Stimulated activated effector memory CD8-positive, alpha-beta T cell treated with anti-CD3 and anti-CD28 coated beads, Interleukin-12 subunit alpha, Interleukin-12 subunit beta, amount 100 ng/mL, for 72 hours (primary cell): Measurements from ENCODE around the gene CALCR.
"Not testable (repeated sequence)": the region's sequence is repeated elsewhere in the genome, so short reads cannot be mapped to it uniquely, and the experiment has no call there.

ENCODE experiments used
- ATAC-seq: fragments of 150-1000 bp; cut with Tn5 transposase; 2 replicates; pipeline ENCODE4 v1.10.0; 2021
- DNase-seq, 2 donors: peaks; one replicate each; pipeline ENCODE4 v3.0.0; 2021 to 2022; ENCODE audit warnings: low spot score in 2 of 2
- H3K27ac Mint-ChIP-seq: one replicate; pipeline ENCODE4 v1.8.0; 2022; ENCODE audit warnings: mild to moderate bottlenecking, mixed read lengths
- H3K36me3 Mint-ChIP-seq: one replicate; pipeline ENCODE4 v1.8.0; 2022; ENCODE audit warnings: mild to moderate bottlenecking, mixed read lengths
- H3K4me1 Mint-ChIP-seq: one replicate; pipeline ENCODE4 v1.8.0; 2022; ENCODE audit warnings: mixed read lengths
- H3K4me3 Mint-ChIP-seq: one replicate; pipeline ENCODE4 v1.8.0; 2022; ENCODE audit warnings: mild to moderate bottlenecking, mixed read lengths
- H3K9me3 Mint-ChIP-seq: one replicate; pipeline ENCODE4 v1.8.0; 2022; ENCODE audit warnings: mixed read lengths

Gene CALCR

GRCh38 chr7:93535616-93536015, 38.9 kb downstream of the CALCR start:
- Mint-ChIP-seq H3K4me3 (no peak overlapping the region), H3K36me3 (no peaks in the 10 kb centered on the region), H3K9me3 (no peaks in the 10 kb centered on the region), H3K27ac (no peak overlapping the region), H3K4me1 (no peaks in the 10 kb centered on the region)
- ATAC-seq (no peak), DNase-seq (no peak)

GRCh38 chr7:93530701-93531100, 43.8 kb downstream of the CALCR start:
- ATAC-seq (no peak), DNase-seq (no peak)
- Mint-ChIP-seq H3K27ac (no peak overlapping the region), H3K36me3 (no peaks in the 10 kb centered on the region), H3K4me1 (no peaks in the 10 kb centered on the region), H3K4me3 (no peak overlapping the region), H3K9me3 (no peaks in the 10 kb centered on the region)

GRCh38 chr7:93516834-93517233, 57.7 kb downstream of the CALCR start:
- H3K36me3 Mint-ChIP-seq = no peaks in the 10 kb centered on the region
- H3K4me3 Mint-ChIP-seq = no peak overlapping the region
- H3K27ac Mint-ChIP-seq = no peak overlapping the region
- DNase-seq (no peak), ATAC-seq (no peak)
- H3K9me3 Mint-ChIP-seq = no peaks in the 10 kb centered on the region
- no peaks in the 10 kb centered on the region for H3K4me1 Mint-ChIP-seq

GRCh38 chr7:93515144-93515543, 59.4 kb downstream of the CALCR start:
- Mint-ChIP-seq H3K4me1 (no peaks in the 10 kb centered on the region), H3K9me3 (no peaks in the 10 kb centered on the region), H3K36me3 (no peaks in the 10 kb centered on the region), H3K27ac (no peak overlapping the region), H3K4me3 (no peak overlapping the region)
- ATAC-seq = no peak
- no peak for DNase-seq

- peaks cover 3% of the 10 kb centered on the region for H3K9me3 Mint-ChIP-seq
- no peak overlapping the region for H3K4me3 Mint-ChIP-seq
- DNase-seq = no peak
- no peaks in the 10 kb centered on the region for H3K4me1 Mint-ChIP-seq
- H3K27ac Mint-ChIP-seq = no peak overlapping the region
- ATAC-seq = no peak
- H3K36me3 Mint-ChIP-seq = no peaks in the 10 kb centered on the region
Measured at GRCh38 chr7:93509303-93509702, 65.2 kb downstream of the CALCR start.

- Mint-ChIP-seq H3K27ac (no peak overlapping the region), H3K9me3 (peaks cover 3% of the 10 kb centered on the region), H3K36me3 (no peaks in the 10 kb centered on the region), H3K4me1 (no peaks in the 10 kb centered on the region), H3K4me3 (no peak overlapping the region)
- ATAC-seq (no peak), DNase-seq (no peak)
Measured at GRCh38 chr7:93503088-93503487, 71.4 kb downstream of the CALCR start.

GRCh38 chr7:93491860-93492259, 82.7 kb downstream of the CALCR start:
- H3K4me1 Mint-ChIP-seq, H3K36me3 Mint-ChIP-seq, DNase-seq, H3K9me3 Mint-ChIP-seq, H3K4me3 Mint-ChIP-seq, ATAC-seq, H3K27ac Mint-ChIP-seq: not testable (repeated sequence)

GRCh38 chr7:93476491-93477344, 97.8 kb downstream of the CALCR start:
- no peak for ATAC-seq
- Mint-ChIP-seq H3K36me3 (no peaks in the 10 kb centered on the region), H3K9me3 (no peaks in the 10 kb centered on the region), H3K4me3 (no peak overlapping the region), H3K4me1 (no peaks in the 10 kb centered on the region), H3K27ac (no peak overlapping the region)
- no peak for DNase-seq

GRCh38 chr7:93475811-93476210, 98.7 kb downstream of the CALCR start:
- no peak for ATAC-seq

GRCh38 chr7:93471456-93471855, 103.1 kb downstream of the CALCR start:
- DNase-seq = no peak
- ATAC-seq = no peak
- Mint-ChIP-seq H3K36me3 (no peaks in the 10 kb centered on the region), H3K4me3 (no peak overlapping the region), H3K27ac (no peak overlapping the region), H3K9me3 (no peaks in the 10 kb centered on the region), H3K4me1 (no peaks in the 10 kb centered on the region)

More at GRCh38 chr7:93475811-93476210, 98.7 kb downstream of the CALCR start:
- Mint-ChIP-seq H3K36me3 (no peaks in the 10 kb centered on the region), H3K4me3 (no peak overlapping the region), H3K9me3 (no peaks in the 10 kb centered on the region), H3K4me1 (no peaks in the 10 kb centered on the region), H3K27ac (no peak overlapping the region)
- no peak for DNase-seq

GRCh38 chr7:93463764-93464163, 110.8 kb downstream of the CALCR start:
- Mint-ChIP-seq H3K27ac (no peak overlapping the region), H3K4me1 (no peaks in the 10 kb centered on the region), H3K4me3 (no peak overlapping the region), H3K36me3 (no peaks in the 10 kb centered on the region), H3K9me3 (no peaks in the 10 kb centered on the region)
- DNase-seq = no peak
- no peak for ATAC-seq

GRCh38 chr7:93461350-93461749, 113.2 kb downstream of the CALCR start:
- ATAC-seq = no peak

GRCh38 chr7:93453262-93453661, 121.3 kb downstream of the CALCR start:
- H3K36me3 Mint-ChIP-seq = no peaks in the 10 kb centered on the region
- no peaks in the 10 kb centered on the region for H3K9me3 Mint-ChIP-seq

More at GRCh38 chr7:93461350-93461749, 113.2 kb downstream of the CALCR start:
- no peaks in the 10 kb centered on the region for H3K9me3 Mint-ChIP-seq
- H3K4me3 Mint-ChIP-seq = no peak overlapping the region
- H3K36me3 Mint-ChIP-seq = no peaks in the 10 kb centered on the region
- DNase-seq = no peak
- no peak overlapping the region for H3K27ac Mint-ChIP-seq
- no peaks in the 10 kb centered on the region for H3K4me1 Mint-ChIP-seq

GRCh38 chr7:93448176-93448575, 126.3 kb downstream of the CALCR start:
- Mint-ChIP-seq H3K4me3 (no peak overlapping the region), H3K36me3 (no peaks in the 10 kb centered on the region), H3K27ac (no peak overlapping the region), H3K4me1 (no peaks in the 10 kb centered on the region), H3K9me3 (no peaks in the 10 kb centered on the region)
- no peak for DNase-seq
- ATAC-seq = no peak

More at GRCh38 chr7:93453262-93453661, 121.3 kb downstream of the CALCR start:
- no peak for ATAC-seq
- Mint-ChIP-seq H3K27ac (no peak overlapping the region), H3K4me1 (no peaks in the 10 kb centered on the region), H3K4me3 (no peak overlapping the region)
- DNase-seq = no peak

- Mint-ChIP-seq H3K9me3 (no peaks in the 10 kb centered on the region), H3K27ac (no peak overlapping the region), H3K4me1 (no peaks in the 10 kb centered on the region), H3K36me3 (no peaks in the 10 kb centered on the region), H3K4me3 (no peak overlapping the region)
- DNase-seq = no peak
- no peak for ATAC-seq
Measured at GRCh38 chr7:93447509-93447908, 127.0 kb downstream of the CALCR start.

- peak; percentile 26 to 67 for DNase-seq
- ATAC-seq = peak; percentile 66
- no peaks in the 10 kb centered on the region for H3K9me3 Mint-ChIP-seq
Measured at GRCh38 chr7:93442478-93443224, 131.9 kb downstream of the CALCR start.

More at GRCh38 chr7:93442478-93443224, 131.9 kb downstream of the CALCR start:
- Mint-ChIP-seq H3K4me3 (no peak overlapping the region), H3K27ac (no peak overlapping the region), H3K4me1 (no peaks in the 10 kb centered on the region), H3K36me3 (no peaks in the 10 kb centered on the region)
